HG03439 (cell line): ENCODE results near the gene INTS7.
"Not testable (repeated sequence)": the region's sequence is repeated elsewhere in the genome, so short reads cannot be mapped to it uniquely, and the experiment has no call there.

Experiments
- ATAC-seq: cut with Tn5 transposase; IDR thresholded peaks from one replicate; pipeline ENCODE4 v1.9.1; 2021; ENCODE audit warnings: mild to moderate bottlenecking, moderate library complexity; ENCODE audit not compliant: unreplicated experiment

The INTS7 gene

GRCh38 chr1:212035835-212036605 lies 663 bp upstream of the INTS7 start:
- ATAC-seq: peak; percentile 20

GRCh38 chr1:212034516-212035122 lies 738 bp downstream of the INTS7 start:
- ATAC-seq: no peak

GRCh38 chr1:212030936-212031528 lies 4.3 kb downstream of the INTS7 start:
- no peak for ATAC-seq

GRCh38 chr1:212027727-212028126 lies 7.6 kb downstream of the INTS7 start:
- not testable (repeated sequence) for ATAC-seq

- no peak for ATAC-seq
Measured at GRCh38 chr1:212024469-212025149, 10.7 kb downstream of the INTS7 start.

DNA sequence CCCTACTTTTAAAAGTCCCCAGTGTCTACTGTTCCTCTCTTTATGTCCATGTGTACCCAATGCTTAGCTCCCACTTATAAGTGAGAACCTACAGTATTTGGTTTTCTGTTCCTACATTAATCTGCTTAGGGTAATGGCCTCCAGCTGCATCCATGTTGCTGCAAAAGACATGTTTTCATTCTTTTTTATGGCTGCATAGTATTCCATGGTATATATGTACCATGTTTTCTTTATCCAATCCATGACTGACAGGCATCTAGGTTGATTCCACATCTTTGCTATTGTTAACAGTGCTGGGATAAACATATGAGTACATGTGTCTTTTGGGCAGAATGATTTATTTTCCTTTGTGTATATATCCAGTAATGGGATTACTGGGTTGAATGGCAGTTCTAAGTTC lies 12.4 kb downstream of the INTS7 start:
- not testable (repeated sequence) for ATAC-seq

DNA sequence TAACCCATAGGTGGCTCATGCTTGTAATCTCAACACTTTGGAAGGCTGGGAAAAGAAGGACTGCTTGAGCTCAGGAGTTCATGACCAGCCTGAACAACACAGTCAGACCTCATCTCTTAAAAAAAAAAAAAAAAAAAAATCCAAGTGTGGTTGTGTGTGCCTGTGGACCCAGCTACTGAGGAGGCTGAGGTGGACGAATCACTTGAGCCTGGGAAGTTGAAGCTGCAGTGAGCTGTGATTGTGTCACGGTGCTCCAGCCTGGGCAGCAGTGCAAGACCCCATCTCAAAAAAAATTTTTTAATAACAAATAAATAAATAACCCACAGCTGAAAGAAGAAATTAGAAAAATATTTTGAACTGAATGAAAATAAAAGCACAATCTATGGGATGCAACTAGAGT lies 13.8 kb downstream of the INTS7 start:
- no peak for ATAC-seq

- ATAC-seq: no peak
Measured at GRCh38 chr1:212020975-212021374, 14.4 kb downstream of the INTS7 start.

DNA sequence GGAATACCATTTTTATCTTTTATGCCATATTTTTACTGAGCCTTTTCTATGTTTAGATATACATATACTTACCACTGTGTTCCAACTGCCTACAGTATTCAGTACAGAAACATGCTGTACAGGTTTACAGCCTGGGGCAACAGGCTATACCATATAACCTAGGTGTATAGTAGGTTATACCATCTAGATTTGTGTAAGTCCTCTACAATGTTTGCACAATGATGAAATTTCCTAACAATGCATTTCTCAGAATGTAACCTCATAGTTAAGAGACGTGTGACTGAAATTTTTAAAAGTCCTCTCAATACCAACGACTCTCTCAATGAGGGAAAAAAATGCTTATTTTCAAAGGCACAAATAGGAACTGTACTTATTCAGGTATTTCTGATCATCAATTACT lies 21.7 kb downstream of the INTS7 start:
- no peak for ATAC-seq

GRCh38 chr1:212012034-212012740 lies 23.2 kb downstream of the INTS7 start:
- peak; percentile 88 for ATAC-seq

DNA sequence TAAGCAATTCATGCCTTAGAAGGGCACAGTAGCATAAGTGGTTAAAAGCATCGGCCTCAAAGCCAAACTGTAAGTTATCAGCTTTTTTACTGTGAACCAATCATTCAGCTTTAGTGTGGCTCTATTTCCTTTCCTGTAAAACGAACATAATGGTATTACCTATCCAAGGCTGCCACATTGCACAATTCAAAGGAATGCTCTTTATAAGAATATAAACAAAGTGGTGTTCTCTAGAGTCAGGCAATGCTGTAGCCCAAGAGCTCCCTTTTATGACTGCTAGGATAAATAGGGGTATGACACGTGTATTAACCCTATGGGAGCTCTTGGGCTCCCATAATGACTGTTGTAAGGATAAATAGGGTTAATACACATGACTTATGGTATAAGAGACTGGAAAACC lies 25.4 kb downstream of the INTS7 start:
- no peak for ATAC-seq

DNA sequence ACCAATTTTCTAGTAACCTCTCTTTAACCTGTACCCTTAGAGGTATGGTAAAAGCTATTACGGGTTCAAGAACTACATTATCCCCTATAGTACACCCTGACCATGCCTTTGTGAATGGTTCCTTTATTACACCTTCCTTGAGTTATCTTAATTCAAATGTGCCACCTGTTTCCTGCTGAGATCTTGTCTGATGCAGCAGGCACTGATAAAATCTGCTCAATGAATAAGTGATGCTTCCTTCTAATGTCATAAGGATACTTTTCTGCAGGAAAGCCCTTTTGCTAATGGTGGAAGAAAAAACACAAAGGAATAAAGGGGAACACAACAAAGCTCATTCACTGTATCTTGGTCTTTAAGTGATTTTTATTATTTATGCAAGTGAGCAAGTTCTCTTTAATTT lies 25.8 kb downstream of the INTS7 start:
- ATAC-seq: no peak

GRCh38 chr1:212007886-212008285 lies 27.5 kb downstream of the INTS7 start:
- no peak for ATAC-seq

DNA sequence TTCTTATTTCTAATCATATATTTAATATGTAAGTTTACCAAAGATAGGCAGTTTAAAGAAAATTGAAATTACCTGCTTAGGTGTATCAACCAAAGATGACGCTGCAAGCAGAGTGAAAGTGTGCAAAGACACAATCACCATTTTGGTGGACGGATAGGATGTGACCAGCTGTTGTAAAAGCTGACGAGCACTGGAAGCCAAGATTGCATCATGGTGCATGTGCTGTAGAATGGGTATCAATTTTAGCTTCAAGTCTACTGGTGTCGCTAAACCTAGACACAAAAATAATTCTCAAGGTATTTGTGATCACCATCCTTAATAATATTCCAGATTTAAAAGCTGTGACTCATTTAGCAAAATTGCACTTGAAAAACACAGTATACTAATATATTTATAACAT lies 28.2 kb downstream of the INTS7 start:
- ATAC-seq: no peak

DNA sequence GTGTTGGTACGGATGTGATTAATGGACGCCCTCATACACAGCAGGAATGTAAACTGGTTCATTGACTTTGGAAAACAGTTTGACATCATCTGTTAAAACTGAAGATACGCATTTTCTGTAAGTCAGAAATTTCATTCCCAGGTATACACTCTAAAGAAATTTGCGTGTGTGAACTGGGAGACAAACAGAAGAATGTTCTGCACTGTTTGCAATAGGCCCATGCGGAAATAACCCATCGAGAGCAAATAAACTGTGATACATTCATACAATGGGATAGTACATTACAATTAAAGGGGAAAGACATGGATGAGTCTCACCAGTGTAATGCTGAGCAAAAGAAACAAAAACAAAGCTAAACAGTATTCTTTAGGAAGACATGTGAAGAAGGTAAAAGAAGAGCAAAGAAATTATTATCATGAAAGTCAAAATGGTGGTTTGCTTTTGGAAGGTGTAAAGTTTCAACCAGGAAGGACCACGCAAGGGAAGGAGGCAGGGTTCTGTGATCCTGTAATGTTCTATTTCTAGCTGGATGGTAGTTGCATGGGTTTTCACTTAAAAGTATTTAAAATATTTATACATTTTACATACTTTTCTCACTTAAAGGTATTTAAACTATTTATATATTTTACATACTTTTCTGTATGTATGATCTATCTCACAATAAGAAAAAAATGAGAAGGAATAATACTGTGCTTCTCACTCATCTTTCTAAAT lies 30.3 kb downstream of the INTS7 start:
- no peak for ATAC-seq

- no peak for ATAC-seq
Measured at GRCh38 chr1:212002536-212002935, 32.8 kb downstream of the INTS7 start.

GRCh38 chr1:211997426-211997825 lies 37.9 kb downstream of the INTS7 start:
- ATAC-seq: not testable (repeated sequence)

- ATAC-seq: no peak
Measured at GRCh38 chr1:211991695-211992094, 43.7 kb downstream of the INTS7 start.

GRCh38 chr1:211986628-211987254 lies 48.6 kb downstream of the INTS7 start:
- no peak for ATAC-seq
